GM19239 (cell line): Measurements from ENCODE around the gene LIMS1.
A peak's percentile ranks its signal among the peaks of the same experiment; 100 is the strongest.
"Not testable (repeated sequence)": the region's sequence is repeated elsewhere in the genome, so short reads cannot be mapped to it uniquely, and the experiment has no call there.

Experiments
- DNase-seq: peaks from one replicate; pipeline ENCODE4 v3.0.0; 2011; ENCODE audit warnings: low spot score; ENCODE audit not compliant: insufficient read length
- FAIRE-seq: peaks from 2 replicates; lab custom pipeline; 2011; peaks lifted over from hg19 to GRCh38; lab: Jason Lieb, UNC

The LIMS1 gene

DNA sequence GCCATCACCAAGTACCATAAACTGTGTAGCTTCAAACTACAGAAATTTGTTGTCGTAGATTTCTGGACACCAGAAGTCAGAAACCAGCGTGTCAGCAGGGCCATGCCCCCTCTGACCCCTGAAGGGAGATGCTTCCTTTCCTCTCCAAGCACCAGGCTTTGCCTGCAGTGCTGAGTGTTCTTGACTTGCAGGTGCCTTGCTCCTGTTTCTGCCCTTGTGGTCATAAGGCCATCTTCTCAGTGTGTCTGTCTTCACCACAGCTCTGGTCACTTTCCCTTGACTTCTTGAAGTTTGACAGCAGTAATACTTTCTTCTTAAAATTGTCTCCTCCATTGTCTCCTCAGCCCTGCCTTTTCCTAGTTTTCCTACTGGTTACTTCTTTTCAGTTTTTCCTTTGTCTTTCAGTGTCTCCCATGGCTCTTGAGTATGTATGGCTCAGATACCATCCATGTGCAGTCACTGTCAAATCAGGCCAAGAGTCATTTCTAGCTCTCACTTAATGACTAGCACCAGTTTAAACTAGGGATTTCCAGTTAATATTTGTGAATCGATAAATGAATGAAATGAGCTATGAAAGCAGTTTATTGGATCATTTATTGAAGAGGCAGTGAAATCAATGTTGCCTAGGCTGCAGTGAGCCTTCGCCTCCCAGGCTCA is 93.8 kb downstream of the LIMS1 start:
- no peak for FAIRE-seq
- DNase-seq = no peak

DNA sequence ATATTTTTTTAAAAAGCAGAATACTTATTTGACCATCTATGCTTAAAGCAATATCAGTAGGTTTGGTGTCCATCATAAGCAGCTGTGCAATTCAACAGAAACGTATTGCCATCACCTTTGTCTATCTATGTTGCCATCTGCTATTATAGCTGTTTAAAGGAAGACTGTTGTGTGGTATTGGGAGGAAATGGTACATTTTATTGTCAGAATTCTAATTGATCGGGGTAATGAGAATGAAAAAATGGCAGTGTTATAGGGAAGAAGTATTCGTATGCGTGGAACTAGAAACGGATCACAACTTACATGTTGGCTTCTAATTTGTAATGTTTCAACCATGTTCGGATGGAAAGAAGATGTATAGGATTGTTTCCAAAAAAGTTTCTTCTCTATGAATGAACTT is 94.7 kb downstream of the LIMS1 start:
- no peak for FAIRE-seq

DNA sequence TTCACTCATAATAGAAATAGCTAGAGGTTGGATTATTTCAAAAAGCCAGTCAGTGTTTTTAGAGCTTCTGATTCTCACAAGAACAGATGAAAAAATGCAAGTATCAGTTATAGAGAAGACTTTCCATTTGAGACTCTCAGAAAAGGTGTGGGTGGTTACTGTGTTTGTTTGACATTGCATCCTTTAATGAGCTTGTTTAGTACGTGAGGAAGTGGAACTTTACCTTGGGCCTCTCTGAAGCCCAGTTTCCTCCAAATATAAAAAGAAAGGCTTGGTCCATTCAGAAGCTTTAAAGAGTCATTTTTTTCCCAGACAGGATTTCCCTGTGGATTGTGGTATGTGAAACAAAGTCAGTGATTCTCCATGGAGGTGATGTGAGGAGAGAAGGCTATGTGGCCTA is 95.1 kb downstream of the LIMS1 start:
- DNase-seq = no peak
- peak; percentile 75 for FAIRE-seq

More for the DNA sequence above, 94.7 kb downstream of the LIMS1 start:
- no peak for DNase-seq

GRCh38 chr2:108630567-108631405 is 96.5 kb downstream of the LIMS1 start:
- DNase-seq (no peak), FAIRE-seq (no peak)

GRCh38 chr2:108632332-108633160 is 98.3 kb downstream of the LIMS1 start:
- DNase-seq = no peak
- FAIRE-seq = no peak

DNA sequence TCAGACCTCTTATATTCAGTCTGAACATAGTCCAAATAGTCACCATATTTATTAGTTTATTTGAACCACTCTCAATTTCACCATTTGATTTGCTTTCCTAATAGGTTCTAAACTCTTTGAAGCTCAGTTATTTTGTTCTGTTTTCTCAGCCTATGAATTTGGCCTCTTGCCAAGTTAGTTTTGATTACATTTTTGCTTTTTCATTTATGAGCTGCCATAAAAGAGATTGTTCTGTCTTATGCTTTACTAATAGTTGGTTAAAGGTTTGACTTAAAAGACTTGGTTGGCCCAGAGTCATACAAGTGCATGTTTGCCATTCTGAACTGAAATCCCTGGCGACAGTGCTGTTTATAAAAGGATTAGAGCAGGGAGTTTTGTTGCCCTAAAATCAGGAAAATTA is 99.1 kb downstream of the LIMS1 start:
- FAIRE-seq (no peak), DNase-seq (no peak)

- no peak for FAIRE-seq
- no peak for DNase-seq
Measured at GRCh38 chr2:108634011-108634410, 99.7 kb downstream of the LIMS1 start.

GRCh38 chr2:108634576-108635160 is 100.4 kb downstream of the LIMS1 start:
- DNase-seq = no peak
- FAIRE-seq = no peak

GRCh38 chr2:108635630-108636354 is 101.5 kb downstream of the LIMS1 start:
- no peak for DNase-seq
- no peak for FAIRE-seq

DNA sequence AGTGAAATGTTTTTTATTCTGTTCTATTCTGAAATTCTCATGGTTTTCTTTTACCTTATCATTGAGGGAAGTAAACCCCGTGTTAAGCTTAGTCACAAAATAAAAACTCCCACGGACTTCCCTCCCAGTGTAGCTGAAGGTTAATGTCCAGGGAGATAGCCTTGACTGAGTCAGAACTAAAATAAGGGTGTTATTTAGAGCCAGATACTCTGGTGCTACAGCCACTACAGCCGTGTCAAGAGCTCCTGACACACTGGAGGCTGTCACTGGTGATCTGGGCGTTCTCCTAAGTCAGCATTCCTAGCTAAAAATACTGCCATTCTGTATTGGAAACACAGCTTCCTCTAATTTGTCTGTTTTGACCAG is 103.0 kb downstream of the LIMS1 start:
- peak; percentile 11 for FAIRE-seq
- DNase-seq = no peak

- DNase-seq = no peak
- FAIRE-seq = no peak
Measured at GRCh38 chr2:108640731-108641130, 106.5 kb downstream of the LIMS1 start.

- FAIRE-seq (no peak), DNase-seq (no peak)
Measured at GRCh38 chr2:108641756-108642155, 107.5 kb downstream of the LIMS1 start.

DNA sequence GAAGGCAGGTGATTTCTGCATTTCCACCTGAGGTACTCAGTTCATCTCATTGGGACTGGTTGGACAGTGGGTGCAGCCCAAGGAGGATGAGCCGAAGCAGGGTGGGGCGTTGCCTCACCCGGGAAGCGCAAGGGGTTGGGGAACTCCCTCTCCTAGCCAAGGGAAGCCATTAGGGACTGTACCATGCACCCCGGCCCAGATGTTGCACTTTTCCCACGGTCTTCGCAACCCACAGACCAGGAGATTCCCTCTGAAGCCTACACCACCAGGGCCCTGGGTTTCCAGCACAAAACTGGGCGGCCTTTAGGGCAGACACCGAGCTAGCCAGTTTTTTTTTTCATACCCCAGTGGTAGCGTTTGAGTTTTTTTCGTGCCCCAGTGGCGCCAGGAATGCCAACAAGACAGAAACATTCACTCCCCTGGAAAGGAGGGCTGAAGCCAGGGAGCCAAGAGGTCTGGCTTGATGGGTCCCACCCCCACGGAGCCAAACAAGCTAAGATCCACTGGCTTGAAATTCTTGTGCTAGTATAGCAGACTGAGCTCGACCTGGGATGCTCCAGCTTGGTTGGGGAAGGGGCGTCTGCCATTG is 109.1 kb downstream of the LIMS1 start:
- no peak for FAIRE-seq
- DNase-seq = no peak

DNA sequence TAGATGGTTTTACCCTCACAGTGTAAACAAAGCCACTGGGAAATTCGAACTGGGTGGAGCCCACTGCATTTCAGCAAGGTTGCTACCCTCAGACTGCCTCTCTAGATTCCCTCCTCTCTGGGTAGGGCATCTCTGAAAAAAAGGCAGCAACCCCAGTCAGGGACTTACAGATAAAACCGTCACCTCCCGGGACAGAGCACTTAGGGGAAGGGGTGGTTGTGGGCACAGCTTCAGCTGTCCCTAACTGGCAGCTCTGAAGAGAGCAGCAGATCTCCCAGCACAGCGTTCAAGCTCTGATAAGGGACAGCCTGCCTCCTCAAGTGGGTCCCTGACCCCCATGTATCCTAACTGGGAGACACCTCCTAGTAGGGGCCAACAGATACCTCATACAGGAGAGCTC is 109.6 kb downstream of the LIMS1 start:
- not testable (repeated sequence) for FAIRE-seq

GRCh38 chr2:108644446-108644845 is 110.2 kb downstream of the LIMS1 start:
- not testable (repeated sequence) for DNase-seq, FAIRE-seq

More for the DNA sequence above, 109.6 kb downstream of the LIMS1 start:
- DNase-seq = not testable (repeated sequence)

DNA sequence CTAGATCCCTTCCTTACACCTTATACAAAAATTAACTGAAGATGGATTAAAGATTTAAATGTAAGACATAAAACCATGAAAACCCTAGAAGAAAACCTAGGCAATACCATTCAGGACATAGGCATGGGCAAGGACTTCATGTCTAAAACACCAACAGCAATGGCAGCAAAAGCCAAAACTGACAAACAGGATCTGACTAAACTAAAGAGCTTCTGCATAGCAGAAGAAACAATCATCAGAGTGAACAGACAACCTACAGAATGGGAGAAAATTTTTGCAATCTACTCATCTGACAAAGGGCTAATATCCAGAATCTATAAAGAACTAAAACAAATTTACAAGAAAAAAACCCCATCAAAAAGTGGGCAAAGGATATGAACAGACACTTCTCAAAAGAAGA is 114.5 kb downstream of the LIMS1 start:
- not testable (repeated sequence) for DNase-seq

GRCh38 chr2:108650465-108650864 is 116.2 kb downstream of the LIMS1 start:
- FAIRE-seq = not testable (repeated sequence)

More for the DNA sequence above, 114.5 kb downstream of the LIMS1 start:
- FAIRE-seq = not testable (repeated sequence)

DNA sequence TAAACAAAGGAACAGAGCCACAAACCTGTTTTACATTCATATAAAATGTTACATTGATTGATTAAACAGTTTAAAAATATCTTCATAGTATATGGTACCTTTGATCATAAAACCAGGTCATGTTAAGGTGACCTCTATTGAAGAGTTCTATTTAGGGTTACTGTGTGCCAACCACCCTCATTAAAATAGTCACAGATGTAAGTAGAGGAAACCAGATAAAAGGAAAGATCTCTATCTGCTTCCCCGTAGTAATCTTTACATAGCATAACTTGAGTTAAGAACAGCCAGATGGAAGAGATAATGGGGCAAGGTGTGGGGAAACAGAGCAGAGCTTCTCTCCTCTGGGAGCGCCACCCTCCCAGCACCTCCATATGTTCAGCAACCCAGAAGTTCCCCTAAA is 117.2 kb downstream of the LIMS1 start:
- FAIRE-seq = not testable (repeated sequence)

More at GRCh38 chr2:108650465-108650864, 116.2 kb downstream of the LIMS1 start:
- not testable (repeated sequence) for DNase-seq

More for the DNA sequence above, 117.2 kb downstream of the LIMS1 start:
- DNase-seq = not testable (repeated sequence)
